Globus pallidus (tissue), 1 donor: ENCODE data around the gene INPP4A.

ENCODE experiments used
- DNase-seq: peaks from one replicate; pipeline ENCODE4 v3.0.0-alpha.2; 2015; ENCODE audit warnings: low spot score

INPP4A gene

GRCh38 chr2:98541906-98542305 is 97.2 kb downstream of the INPP4A start:
- no peak for DNase-seq

- DNase-seq: no peak
These were observed 98.6 kb downstream of the INPP4A start for GRCh38 chr2:98543214-98543613.

- no peak for DNase-seq
These were observed 99.2 kb downstream of the INPP4A start for GRCh38 chr2:98543842-98544241.

GRCh38 chr2:98545591-98545990 is 100.9 kb downstream of the INPP4A start:
- DNase-seq: no peak

GRCh38 chr2:98546186-98546585 is 101.5 kb downstream of the INPP4A start:
- DNase-seq: no peak

GRCh38 chr2:98547092-98547790 is 102.6 kb downstream of the INPP4A start:
- no peak for DNase-seq

- no peak for DNase-seq
These were observed 104.5 kb downstream of the INPP4A start for GRCh38 chr2:98548920-98549818.

GRCh38 chr2:98550165-98550564 is 105.5 kb downstream of the INPP4A start:
- no peak for DNase-seq

- DNase-seq: no peak
These were observed 106.7 kb downstream of the INPP4A start for GRCh38 chr2:98551316-98551715.

- no peak for DNase-seq
These were observed 108.0 kb downstream of the INPP4A start for GRCh38 chr2:98552499-98553179.

GRCh38 chr2:98554116-98554861 is 109.6 kb downstream of the INPP4A start:
- no peak for DNase-seq

GRCh38 chr2:98555696-98556095 is 111.0 kb downstream of the INPP4A start:
- DNase-seq: no peak

- DNase-seq: no peak
These were observed 111.8 kb downstream of the INPP4A start for GRCh38 chr2:98556344-98557033.

GRCh38 chr2:98558852-98559530 is 114.3 kb downstream of the INPP4A start:
- DNase-seq: no peak

GRCh38 chr2:98559581-98559980 is 114.9 kb downstream of the INPP4A start:
- DNase-seq: no peak

- no peak for DNase-seq
These were observed 115.7 kb downstream of the INPP4A start for GRCh38 chr2:98560256-98560771.

GRCh38 chr2:98561018-98561417 is 116.4 kb downstream of the INPP4A start:
- DNase-seq: no peak

GRCh38 chr2:98561902-98562695 is 117.4 kb downstream of the INPP4A start:
- no peak for DNase-seq

- DNase-seq: no peak
These were observed 118.7 kb downstream of the INPP4A start for GRCh38 chr2:98563394-98563793.
